ENCODE data around the gene REXO4. TPM values are rescaled to one million over a fixed set of nuclear protein-coding genes. Genes with fewer than 3 reads are reported as not detected.
"Not testable (repeated sequence)": the region's sequence is repeated elsewhere in the genome, so short reads cannot be mapped to it uniquely, and the experiment has no call there.

REXO4 gene
- total and polyA plus RNA-seq, 7 donors = 13.2 to 25.9 (median 18.3) TPM

DNA sequence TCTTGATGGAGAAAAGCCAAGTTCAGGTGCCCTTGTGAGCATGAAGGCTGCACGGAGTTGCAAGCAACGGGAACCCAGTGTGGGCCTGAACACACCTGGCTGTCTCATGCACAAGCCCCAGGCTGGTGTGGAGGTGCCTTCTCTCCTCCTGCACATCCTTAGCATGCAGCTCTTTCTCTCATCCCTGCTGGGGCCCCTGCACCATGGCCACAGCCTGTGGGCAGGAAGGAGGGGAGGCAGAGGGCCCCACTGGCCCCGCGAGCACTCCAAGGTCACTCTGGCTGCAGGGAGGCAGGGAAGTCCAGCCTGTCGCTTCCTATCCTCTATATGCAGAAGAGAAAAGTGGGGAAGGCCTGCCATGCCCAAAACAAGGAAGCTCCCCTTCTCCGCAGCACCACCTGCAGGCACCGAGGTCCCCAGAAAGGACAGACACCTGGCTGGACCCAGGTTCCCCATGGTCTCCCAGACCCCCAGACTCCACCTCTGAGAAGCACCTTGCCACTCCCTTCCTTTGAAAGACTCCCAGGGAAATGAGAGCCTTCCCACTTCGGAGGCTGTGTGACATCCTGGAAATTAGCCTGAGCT, 23.0 kb downstream of the REXO4 start:
- H3K27me3 ChIP-seq = peaks cover 0 to 51% (median 19%) of the 10 kb centered on the region in 3 donors
- DNase-seq = no peak
- H3K4me3 ChIP-seq = no peak overlapping the region
- intact Hi-C loops (cut with DNase I) = no loop called here
- no peak overlapping the region for H3K27ac ChIP-seq
- 15 to 30% methylated on average over 8 of the region's 8 CpGs for WGBS, 2 donors
- H3K9me3 ChIP-seq = no peaks in the 10 kb centered on the region
- no peaks in the 10 kb centered on the region for H3K4me1 ChIP-seq
- TF ChIP-seq EP300 (IDR thresholded peaks at IDR 0.05) = no peak
- no peak for TF ChIP-seq POLR2A (IDR thresholded peaks at IDR 0.05)
- no peak for TF ChIP-seq POLR2AphosphoS5 (IDR thresholded peaks at IDR 0.05)
- TF ChIP-seq, protein P1, sequence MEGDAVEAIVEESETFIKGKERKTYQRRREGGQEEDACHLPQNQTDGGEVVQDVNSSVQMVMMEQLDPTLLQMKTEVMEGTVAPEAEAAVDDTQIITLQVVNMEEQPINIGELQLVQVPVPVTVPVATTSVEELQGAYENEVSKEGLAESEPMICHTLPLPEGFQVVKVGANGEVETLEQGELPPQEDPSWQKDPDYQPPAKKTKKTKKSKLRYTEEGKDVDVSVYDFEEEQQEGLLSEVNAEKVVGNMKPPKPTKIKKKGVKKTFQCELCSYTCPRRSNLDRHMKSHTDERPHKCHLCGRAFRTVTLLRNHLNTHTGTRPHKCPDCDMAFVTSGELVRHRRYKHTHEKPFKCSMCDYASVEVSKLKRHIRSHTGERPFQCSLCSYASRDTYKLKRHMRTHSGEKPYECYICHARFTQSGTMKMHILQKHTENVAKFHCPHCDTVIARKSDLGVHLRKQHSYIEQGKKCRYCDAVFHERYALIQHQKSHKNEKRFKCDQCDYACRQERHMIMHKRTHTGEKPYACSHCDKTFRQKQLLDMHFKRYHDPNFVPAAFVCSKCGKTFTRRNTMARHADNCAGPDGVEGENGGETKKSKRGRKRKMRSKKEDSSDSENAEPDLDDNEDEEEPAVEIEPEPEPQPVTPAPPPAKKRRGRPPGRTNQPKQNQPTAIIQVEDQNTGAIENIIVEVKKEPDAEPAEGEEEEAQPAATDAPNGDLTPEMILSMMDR (IDR thresholded peaks at IDR 0.05) = no peak
- H3K36me3 ChIP-seq = no peaks in the 10 kb centered on the region

DNA sequence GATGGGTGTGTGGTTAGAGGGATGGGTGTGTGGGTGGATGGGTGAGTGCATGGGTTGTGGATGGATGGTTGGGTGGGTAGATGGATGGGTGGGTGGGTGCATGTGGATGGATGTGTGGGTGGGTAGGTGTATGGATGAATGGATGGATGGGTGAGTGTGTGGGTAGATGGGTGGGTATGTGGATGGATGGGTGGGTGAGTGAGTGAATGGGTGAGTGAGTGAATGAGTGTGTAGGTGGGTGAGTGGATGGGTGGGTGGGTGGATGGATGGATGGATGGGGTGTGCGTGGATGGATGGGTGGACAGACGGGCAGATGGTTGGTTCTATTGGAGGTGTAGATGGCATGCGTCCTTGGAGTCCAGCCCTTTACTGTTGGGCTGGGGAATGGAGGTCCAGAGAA, 24.4 kb downstream of the REXO4 start:
- intact Hi-C loops (cut with DNase I) = no loop called here
- peaks cover 0 to 59% (median 19%) of the 10 kb centered on the region in 3 donors for H3K27me3 ChIP-seq
- H3K36me3 ChIP-seq = no peaks in the 10 kb centered on the region
- no peak overlapping the region for H3K27ac ChIP-seq
- DNase-seq = no peak
- 89 to 93% methylated on average over 3 of the region's 3 CpGs for WGBS, 2 donors
- H3K4me3 ChIP-seq = no peak overlapping the region
- no peak for TF ChIP-seq POLR2AphosphoS5 (IDR thresholded peaks at IDR 0.05)
- TF ChIP-seq, protein P1 (IDR thresholded peaks at IDR 0.05) = no peak
- TF ChIP-seq EP300 (IDR thresholded peaks at IDR 0.05) = no peak
- no peak for TF ChIP-seq POLR2A (IDR thresholded peaks at IDR 0.05)
- H3K9me3 ChIP-seq = no peaks in the 10 kb centered on the region
- H3K4me1 ChIP-seq = no peaks in the 10 kb centered on the region

DNA sequence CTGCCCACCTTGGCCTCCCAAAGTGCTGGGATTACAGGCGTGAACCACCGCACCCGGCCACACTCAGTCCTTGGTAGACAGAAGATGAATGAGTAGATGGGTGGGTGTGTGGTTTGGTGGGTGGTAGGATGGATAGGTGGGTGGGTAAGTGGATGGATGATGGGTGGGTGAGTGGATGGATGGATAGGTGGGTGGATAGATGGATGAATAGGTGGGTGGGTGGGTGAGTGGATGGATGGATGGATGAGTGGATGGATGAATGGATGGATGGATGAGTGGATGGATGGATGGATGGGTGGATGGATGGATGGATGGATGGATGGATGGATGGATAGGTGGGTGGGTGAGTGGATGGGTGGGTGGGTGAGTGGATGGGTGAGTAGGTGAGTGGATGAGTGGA, 25.5 kb downstream of the REXO4 start:
- H3K36me3 ChIP-seq; intact Hi-C loops (cut with DNase I); H3K4me3 ChIP-seq; H3K4me1 ChIP-seq; H3K27ac ChIP-seq; H3K9me3 ChIP-seq; DNase-seq: not testable (repeated sequence)
- peaks cover 0 to 59% (median 19%) of the 10 kb centered on the region in 3 donors for H3K27me3 ChIP-seq
- WGBS, 2 donors = 94 to 98% methylated on average over 3 of the region's 3 CpGs

DNA sequence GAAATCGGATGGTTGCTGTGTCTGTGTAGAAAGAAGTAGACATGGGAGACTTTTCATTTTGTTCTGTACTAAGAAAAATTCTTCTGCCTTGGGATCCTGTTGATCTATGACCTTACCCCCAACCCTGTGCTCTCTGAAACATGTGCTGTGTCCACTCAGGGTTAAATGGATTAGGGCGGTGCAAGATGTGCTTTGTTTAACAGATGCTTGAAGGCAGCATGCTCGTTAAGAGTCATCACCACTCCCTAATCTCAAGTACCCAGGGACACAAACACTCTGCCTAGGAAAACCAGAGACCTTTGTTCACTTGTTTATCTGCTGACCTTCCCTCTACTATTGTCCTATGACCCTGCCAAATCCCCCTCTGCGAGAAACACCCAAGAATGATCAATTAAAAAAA, 26.4 kb downstream of the REXO4 start:
- WGBS, 2 donors = 23 to 70% methylated on average over 3 of the region's 4 CpGs
- H3K9me3 ChIP-seq; intact Hi-C loops (cut with DNase I); H3K27ac ChIP-seq; H3K36me3 ChIP-seq; H3K4me1 ChIP-seq; H3K4me3 ChIP-seq; DNase-seq: not testable (repeated sequence)
- peaks cover 0 to 56% (median 19%) of the 10 kb centered on the region in 3 donors for H3K27me3 ChIP-seq

DNA sequence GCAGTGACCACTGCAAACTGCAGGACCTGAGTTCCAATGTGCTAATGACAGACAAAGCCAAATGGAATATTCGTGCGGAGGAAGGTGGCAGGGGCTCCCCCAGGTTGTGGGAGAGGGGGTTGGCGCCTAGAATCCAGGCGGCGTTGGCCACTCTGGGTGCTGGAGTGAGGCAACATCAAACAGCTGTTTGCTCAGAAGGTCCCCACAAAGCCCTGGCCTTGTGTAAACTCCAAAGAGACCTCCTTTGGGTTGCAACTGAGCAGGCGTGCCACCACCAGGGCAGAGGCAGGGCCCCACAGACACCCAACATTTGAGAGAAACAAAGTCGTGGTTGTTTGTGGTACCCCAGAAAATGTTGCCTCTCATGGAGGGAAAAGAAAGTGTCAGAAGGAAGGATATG, 27.1 kb downstream of the REXO4 start:
- Histone ChIP-seq H3K36me3 (no peaks in the 10 kb centered on the region), H3K4me1 (no peaks in the 10 kb centered on the region), H3K4me3 (no peak overlapping the region), H3K9me3 (no peaks in the 10 kb centered on the region), H3K27me3 (peaks cover 0 to 50% (median 19%) of the 10 kb centered on the region in 3 donors), H3K27ac (no peak overlapping the region)
- no peak for TF ChIP-seq EP300 (IDR thresholded peaks at IDR 0.05)
- no peak for TF ChIP-seq POLR2A (IDR thresholded peaks at IDR 0.05)
- TF ChIP-seq POLR2AphosphoS5 (IDR thresholded peaks at IDR 0.05) = no peak
- TF ChIP-seq, protein P1 (IDR thresholded peaks at IDR 0.05) = no peak
- WGBS, 2 donors = 85 to 87% methylated on average over 7 of the region's 7 CpGs
- DNase-seq = no peak
- intact Hi-C loops (cut with DNase I) = no loop called here

DNA sequence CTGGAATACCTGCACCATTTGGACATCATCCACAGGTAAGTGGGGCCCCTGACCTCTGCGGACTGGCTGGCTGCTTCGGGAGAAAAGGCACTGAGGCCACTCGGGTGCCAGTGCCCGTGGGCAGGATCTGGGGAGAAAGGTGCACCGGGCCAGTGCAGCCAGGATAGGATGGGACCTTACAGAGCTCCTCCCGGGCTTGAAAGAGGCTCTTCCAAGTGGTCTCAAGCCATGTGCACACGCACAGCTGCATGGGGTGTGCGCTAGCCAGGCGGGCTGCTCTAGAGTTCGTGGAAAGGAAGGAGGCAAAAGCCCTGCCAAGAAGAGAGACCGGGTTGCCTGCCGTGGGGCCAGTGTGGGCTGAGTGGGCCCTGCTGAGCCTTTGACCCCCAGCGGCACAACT, 28.2 kb downstream of the REXO4 start:
- Histone ChIP-seq H3K4me1 (no peaks in the 10 kb centered on the region), H3K36me3 (no peaks in the 10 kb centered on the region), H3K27me3 (peaks cover 0 to 42% (median 15%) of the 10 kb centered on the region in 3 donors), H3K9me3 (no peaks in the 10 kb centered on the region), H3K4me3 (no peak overlapping the region), H3K27ac (no peak overlapping the region)
- DNase-seq = no peak
- intact Hi-C loops (cut with DNase I) = no loop called here
- TF ChIP-seq EP300 (IDR thresholded peaks at IDR 0.05) = no peak
- 89 to 90% methylated on average over 13 of the region's 13 CpGs for WGBS, 2 donors

Measured in sigmoid colon (tissue), 7 donors.